HG03469 (cell line): ENCODE measurements around the gene CRTC3.
"Not testable (repeated sequence)": the region's sequence is repeated elsewhere in the genome, so short reads cannot be mapped to it uniquely, and the experiment has no call there.

Experiments used
- ATAC-seq: cut with Tn5 transposase; IDR thresholded peaks from one replicate; pipeline ENCODE4 v1.9.1; 2021; ENCODE audit warnings: mild to moderate bottlenecking, moderate library complexity, moderate number of reproducible peaks; ENCODE audit not compliant: unreplicated experiment

CRTC3 gene

DNA sequence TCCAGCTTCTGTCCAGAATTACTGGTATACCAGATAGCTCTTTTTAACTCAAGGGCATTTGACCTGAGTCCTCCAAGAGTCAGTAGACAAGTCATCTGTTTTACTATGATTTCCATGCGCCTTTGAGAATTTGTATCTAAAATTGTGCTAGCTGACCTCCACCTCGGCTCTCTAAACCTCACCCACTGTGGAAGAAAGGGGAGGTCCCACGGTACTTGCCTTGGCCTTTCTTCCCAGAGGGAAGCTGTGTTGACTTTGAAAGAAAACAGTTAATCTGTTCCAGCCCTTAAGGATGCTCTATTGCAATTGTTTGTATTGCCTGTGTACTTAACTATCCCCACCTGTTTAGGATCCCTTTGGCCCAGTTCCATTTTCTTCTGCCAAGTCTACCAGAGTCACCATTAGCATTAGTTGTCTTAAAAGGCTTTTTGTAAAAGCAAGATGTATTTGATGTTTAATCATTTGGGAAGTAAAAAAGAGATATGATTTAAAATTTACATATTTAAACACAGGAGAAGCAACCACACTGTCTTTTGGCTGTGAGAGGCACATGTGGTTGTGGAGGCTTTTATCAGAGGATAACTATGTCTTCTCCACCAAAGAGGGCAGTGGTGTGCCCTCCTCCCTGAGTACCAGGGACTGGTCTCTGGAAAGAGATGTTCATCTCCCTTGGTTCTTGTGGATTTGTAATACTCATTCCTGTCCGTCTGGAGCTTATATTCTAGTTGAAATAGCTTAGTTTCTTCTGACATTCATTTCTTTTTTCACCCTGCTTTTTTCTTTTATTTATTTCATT, 88.8 kb downstream of the CRTC3 start:
- no peak for ATAC-seq

GRCh38 chr15:90619468-90619867, 89.7 kb downstream of the CRTC3 start:
- ATAC-seq = no peak

GRCh38 chr15:90619939-90620338, 90.2 kb downstream of the CRTC3 start:
- ATAC-seq = no peak

DNA sequence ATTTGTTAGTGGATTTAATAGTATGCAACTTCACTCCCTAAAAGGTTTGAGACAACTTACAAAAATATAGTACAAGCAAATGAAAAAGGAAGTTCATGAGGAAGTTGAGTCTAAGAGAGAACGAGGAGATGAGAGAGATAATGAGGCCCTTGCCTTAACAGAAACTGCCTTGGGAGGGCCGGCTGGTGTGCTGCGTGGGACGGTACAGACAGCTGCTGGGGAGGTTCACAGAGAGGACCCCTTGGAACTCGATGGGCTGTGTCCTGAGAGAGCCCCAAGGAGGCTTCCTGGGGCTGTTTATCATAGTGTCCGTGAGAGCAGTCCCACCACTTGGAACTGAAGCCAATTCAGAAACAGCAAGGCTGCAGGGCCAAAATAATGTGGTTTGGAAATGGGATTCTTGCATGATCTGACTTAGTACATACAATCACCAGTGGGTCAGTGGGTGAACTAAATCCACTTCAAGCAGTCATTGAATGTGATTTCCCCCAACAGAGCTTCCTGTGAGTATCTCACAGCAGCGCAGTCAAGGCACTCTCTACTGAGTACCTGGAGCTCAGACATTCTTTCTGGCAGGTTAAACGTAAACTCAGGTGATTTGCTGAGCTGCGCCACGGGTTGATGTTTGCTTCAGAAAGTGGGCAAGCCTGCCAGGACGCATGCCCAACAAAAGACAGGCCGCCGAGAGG, 90.8 kb downstream of the CRTC3 start:
- ATAC-seq = peak; percentile 60

DNA sequence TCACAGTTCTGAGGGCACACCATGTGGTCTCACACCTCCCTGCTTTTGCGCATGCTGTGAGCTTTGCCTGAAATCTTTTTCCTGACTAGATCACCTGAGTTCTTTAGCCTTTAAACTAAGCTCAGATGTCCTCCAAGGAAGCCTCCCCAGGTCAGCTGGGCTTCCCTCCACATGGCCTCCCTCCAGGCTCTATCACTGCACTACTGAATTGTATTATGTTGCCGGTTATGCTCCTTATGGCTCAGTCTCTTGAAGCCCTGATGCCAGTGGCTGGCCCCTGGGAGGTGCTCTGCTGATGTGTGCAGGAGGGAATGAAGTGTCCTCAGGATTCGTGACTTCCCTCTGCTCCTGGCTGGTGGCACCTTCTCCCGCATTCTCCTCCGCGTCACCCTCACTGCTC, 94.1 kb downstream of the CRTC3 start:
- ATAC-seq = no peak

- ATAC-seq = no peak
These were observed 94.7 kb downstream of the CRTC3 start for GRCh38 chr15:90624278-90624981.

DNA sequence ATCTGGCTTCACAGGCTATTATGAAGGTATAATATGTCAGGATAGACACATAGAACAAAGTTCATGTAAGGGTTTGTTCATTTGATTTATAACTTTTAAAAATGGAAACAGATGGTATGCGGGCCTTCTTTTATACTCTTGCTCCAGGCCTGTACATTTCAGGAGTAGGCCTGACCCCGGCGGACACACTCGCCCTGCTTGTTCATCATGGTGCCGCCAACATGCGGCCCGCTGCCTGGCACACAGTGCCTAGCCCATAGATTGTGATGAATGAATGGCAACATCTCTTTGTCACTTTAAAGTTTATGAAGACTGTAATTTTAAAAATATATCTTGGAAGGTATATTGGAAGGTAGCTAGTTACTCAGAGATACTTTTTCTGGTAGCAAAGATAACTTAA, 95.3 kb downstream of the CRTC3 start:
- no peak for ATAC-seq

DNA sequence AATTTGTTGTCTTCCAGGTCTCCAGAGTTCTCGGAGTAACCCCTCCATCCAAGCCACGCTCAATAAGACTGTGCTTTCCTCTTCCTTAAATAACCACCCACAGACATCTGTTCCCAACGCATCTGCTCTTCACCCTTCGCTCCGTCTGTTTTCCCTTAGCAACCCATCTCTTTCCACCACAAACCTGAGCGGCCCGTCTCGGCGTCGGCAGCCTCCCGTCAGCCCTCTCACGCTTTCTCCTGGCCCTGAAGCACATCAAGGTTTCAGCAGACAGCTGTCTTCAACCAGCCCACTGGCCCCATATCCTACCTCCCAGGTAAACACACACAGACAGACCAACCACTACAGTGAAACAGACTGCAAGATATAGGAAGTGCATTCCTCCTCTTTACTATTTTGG, 99.5 kb downstream of the CRTC3 start:
- no peak for ATAC-seq

- no peak for ATAC-seq
These were observed 103.6 kb downstream of the CRTC3 start for GRCh38 chr15:90633360-90633759.

GRCh38 chr15:90636993-90637392, 107.3 kb downstream of the CRTC3 start:
- ATAC-seq = not testable (repeated sequence)

DNA sequence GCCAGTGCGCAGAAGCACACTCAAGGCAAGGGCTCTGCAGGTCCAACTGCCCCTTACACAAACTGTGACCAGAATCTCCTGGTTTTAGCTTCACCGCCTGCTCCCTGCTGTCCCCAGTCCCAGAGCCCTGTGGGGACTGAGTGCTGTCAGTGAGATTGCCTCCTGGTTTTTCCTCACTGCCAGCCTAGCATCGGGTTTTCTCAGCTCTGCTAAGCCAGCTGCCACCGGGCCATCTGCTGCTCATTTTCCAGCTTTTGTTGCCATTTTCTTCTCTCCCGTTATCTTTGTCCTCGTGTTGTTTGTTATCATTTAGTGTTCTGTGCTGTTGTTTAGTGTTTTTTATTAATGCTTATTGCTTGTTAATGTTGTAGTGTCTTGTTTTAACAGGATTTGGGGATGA, 108.0 kb downstream of the CRTC3 start:
- ATAC-seq = no peak

GRCh38 chr15:90638201-90638691, 108.5 kb downstream of the CRTC3 start:
- ATAC-seq = no peak

DNA sequence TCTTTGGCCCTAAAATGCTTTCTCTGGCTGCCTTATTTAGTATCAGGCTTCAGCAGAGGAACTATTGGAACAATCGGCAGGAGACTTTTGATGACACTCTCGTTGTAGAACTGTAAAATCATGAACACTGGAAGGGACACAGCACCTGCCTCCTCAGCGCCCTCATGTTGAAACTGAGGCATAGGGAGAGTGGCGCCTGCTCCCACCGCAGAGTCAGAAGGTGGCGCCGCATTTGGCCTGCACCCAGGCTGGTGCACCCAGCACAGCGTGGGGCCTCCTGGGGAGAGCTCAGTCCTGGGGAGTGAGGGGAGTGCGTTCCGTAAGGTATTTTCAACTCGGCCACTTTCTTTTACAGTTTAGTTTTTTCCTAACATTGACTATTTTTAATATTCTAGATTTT, 109.2 kb downstream of the CRTC3 start:
- ATAC-seq = no peak

DNA sequence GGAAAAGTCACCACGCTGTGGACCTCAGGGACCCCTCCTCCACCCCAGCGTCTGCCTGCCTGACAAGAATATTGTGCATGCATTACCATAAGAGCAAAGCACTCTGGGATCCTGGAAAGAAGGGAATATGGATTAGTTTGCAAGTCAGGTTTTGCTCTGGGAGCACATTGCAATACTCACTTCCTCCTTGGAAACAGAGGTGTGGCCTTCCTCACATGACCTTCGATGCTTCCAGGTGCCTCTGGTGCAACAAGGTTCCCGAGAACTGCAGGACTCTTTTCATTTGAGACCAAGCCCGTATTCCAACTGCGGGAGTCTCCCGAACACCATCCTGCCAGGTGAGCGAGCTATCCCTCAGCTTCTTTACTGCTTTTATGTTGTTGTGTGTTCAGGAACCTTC, 111.1 kb downstream of the CRTC3 start:
- no peak for ATAC-seq

GRCh38 chr15:90641581-90642463, 112.1 kb downstream of the CRTC3 start:
- ATAC-seq = no peak

DNA sequence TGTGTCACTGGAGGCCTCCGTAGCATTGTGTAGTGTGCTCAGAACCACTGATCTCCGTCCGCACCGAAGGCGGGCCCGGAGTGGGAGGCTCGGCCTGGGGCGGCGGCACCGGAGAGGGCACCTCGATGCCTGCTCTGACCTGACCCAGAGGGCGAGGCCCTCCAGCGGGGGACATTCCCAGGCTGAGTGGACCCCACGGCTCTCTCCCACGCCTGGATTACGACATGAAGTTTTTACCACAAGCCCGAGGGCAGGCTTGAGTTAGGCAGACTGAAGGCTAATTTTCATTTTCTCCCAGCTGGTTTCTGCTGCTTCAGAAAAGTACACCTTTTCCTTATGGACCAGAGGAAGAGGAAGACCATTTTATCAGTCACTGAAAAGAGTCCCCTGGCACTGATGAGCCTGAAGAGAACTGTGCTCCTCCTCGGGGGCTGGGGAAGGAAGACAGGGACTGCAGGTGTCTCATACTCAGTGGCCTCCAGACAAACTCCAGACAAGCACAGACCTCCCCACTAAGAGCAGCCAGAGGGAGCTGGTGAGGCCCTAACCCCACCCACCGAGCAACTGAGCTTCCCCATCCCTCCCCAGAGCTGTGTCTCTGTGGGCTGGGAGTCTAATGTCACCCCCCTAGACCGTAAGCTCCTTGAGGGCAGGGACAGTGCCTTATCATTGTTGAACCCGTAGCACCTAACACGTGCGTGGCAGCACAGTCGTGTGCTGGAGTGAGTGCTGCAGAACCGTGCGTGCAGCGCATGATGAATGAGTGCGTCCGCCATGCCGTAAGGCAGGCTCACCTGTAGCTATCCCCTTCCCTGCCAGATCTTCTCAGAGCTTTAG, 113.0 kb downstream of the CRTC3 start:
- no peak for ATAC-seq

DNA sequence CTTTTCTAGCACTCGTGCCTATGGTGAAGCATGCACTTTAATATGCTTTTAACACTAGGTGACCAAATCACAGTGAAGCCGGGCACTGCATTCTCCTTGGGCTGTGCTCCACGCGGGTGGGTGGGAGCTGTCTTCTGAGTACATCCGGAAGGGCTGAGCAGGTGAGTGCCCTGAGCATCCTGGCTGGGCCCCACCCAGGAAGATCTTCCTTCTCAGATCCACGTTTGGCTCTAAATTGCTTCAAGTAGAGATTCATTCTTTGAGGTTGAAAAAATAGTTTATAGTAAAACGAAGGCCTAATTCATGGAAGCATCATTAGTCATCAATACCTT, 113.5 kb downstream of the CRTC3 start:
- no peak for ATAC-seq

GRCh38 chr15:90644526-90644925, 114.8 kb downstream of the CRTC3 start:
- no peak for ATAC-seq

- no peak for ATAC-seq
These were observed 115.4 kb downstream of the CRTC3 start for GRCh38 chr15:90644952-90645725.
